ENCODE results near the gene CEP85L. TPM values are rescaled to one million over a fixed set of nuclear protein-coding genes. Genes with fewer than 3 reads are reported as not detected.

The CEP85L gene
- total RNA-seq, 4 donors from 2014 or later: 2.3 to 7.0 (median 6.6) TPM

DNA sequence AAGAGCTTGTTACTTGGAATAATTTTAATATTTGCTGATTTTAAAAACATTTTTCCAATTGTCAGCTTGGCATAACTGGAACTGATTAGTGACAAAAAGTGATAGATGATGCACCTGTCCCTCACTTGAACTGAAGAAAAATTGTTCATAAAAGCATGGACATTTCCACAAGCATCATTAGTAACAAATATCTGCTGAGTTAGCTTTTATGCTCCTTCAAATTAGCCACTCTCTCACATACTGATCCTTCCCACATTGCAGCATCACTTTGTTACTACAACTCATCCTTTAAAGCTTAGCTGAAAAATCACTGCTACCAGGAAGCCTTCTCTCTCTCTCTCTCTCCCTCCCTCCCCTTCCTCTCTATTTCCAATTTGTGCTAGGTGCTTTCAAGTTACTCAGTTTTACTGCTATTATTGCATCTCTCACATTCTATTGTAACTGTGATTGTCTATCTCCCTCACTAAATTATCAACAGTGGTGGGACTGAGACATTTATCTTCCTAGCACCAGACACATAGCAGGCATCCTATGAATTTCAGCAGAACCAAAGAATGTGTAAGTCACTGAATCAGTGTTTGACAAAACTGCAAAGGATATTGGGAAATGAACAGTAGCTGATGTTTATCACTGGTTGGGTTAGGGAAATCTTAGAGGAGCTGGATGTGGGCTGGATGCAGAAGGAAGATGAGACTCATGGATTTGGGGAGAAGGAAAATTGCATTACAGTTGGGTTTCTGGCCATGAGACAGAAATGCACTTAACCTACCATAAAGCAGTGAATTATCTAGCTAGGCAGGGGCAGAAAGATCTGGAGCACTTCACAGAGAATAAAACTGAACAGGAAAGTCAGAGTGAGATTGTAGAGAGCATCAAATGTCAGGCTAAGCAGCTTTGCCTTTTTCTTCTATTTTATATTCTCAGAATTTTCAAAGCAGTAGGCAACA, 231.7 kb downstream of the CEP85L start:
- no peak overlapping the region for H3K4me3 ChIP-seq (ENCODE audit: low read depth, poor library complexity, severe bottlenecking)
- TF ChIP-seq POLR2A (IDR thresholded peaks at IDR 0.05): no peak
- TF ChIP-seq, protein P1, sequence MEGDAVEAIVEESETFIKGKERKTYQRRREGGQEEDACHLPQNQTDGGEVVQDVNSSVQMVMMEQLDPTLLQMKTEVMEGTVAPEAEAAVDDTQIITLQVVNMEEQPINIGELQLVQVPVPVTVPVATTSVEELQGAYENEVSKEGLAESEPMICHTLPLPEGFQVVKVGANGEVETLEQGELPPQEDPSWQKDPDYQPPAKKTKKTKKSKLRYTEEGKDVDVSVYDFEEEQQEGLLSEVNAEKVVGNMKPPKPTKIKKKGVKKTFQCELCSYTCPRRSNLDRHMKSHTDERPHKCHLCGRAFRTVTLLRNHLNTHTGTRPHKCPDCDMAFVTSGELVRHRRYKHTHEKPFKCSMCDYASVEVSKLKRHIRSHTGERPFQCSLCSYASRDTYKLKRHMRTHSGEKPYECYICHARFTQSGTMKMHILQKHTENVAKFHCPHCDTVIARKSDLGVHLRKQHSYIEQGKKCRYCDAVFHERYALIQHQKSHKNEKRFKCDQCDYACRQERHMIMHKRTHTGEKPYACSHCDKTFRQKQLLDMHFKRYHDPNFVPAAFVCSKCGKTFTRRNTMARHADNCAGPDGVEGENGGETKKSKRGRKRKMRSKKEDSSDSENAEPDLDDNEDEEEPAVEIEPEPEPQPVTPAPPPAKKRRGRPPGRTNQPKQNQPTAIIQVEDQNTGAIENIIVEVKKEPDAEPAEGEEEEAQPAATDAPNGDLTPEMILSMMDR (IDR thresholded peaks at IDR 0.05): no peak
- no peak for DNase-seq (ENCODE audit: low spot score in 2 of 2)
- intact Hi-C loops (cut with DNase I; ENCODE audit: low total_unique reads): no loop called here

Other genes starting within 250 kb of the CEP85L start
- gene PLN, start 103.3 kb downstream of the CEP85L start, total RNA-seq: 10 to 100 TPM in 1 of 4 donors, 1 to 10 TPM in 3; 1.8 to 10.5 (median 3.1) TPM
- gene ASF1A, start 242.6 kb upstream of the CEP85L start, total RNA-seq: 10 to 100 TPM in 3 of 4 donors, 1 to 10 TPM in 1; 6.9 to 15.4 (median 11.6) TPM